Measurements from ENCODE around the gene IRS1.
"Not testable (repeated sequence)": the region's sequence is repeated elsewhere in the genome, so short reads cannot be mapped to it uniquely, and the experiment has no call there.

IRS1 gene

GRCh38 chr2:226799211-226799975, at the start of gene IRS1:
IRS1 (minus strand) TSS chr2:226799820; CDS start chr2:226798738, 1,082 bp downstream.
- peak; percentile 15 for DNase-seq (ENCODE audit: low read depth)

- no peak for DNase-seq (ENCODE audit: low read depth)
Observed at GRCh38 chr2:226849349-226849748, 49.7 kb upstream of the IRS1 start.

GRCh38 chr2:226847511-226847910, 47.9 kb upstream of the IRS1 start:
- no peak for DNase-seq (ENCODE audit: low read depth)

- DNase-seq (ENCODE audit: low read depth), result no peak
Observed at GRCh38 chr2:226847090-226847489, 47.5 kb upstream of the IRS1 start.

GRCh38 chr2:226845386-226846116, 45.9 kb upstream of the IRS1 start:
- no peak for DNase-seq (ENCODE audit: low read depth)

GRCh38 chr2:226843001-226843400, 43.4 kb upstream of the IRS1 start:
- not testable (repeated sequence) for DNase-seq (ENCODE audit: low read depth)

GRCh38 chr2:226839951-226840350, 40.3 kb upstream of the IRS1 start:
- DNase-seq (ENCODE audit: low read depth), result no peak

- DNase-seq (ENCODE audit: low read depth), result no peak
Observed at GRCh38 chr2:226839161-226839560, 39.5 kb upstream of the IRS1 start.

GRCh38 chr2:226838722-226839121, 39.1 kb upstream of the IRS1 start:
- no peak for DNase-seq (ENCODE audit: low read depth)

GRCh38 chr2:226837787-226838603, 38.4 kb upstream of the IRS1 start:
- DNase-seq (ENCODE audit: low read depth), result no peak

GRCh38 chr2:226837334-226837733, 37.7 kb upstream of the IRS1 start:
- no peak for DNase-seq (ENCODE audit: low read depth)

GRCh38 chr2:226836548-226836885, 36.9 kb upstream of the IRS1 start:
- DNase-seq (ENCODE audit: low read depth), result no peak

GRCh38 chr2:226835796-226836547, 36.4 kb upstream of the IRS1 start, which contains the start of gene RHBDD1:
RHBDD1 (plus strand) TSS chr2:226836054; CDS start chr2:226864694, 28,640 bp downstream.
- DNase-seq (ENCODE audit: low read depth), result peak; percentile 81

GRCh38 chr2:226835420-226835795, 35.8 kb upstream of the IRS1 start:
- peak; percentile 12 for DNase-seq (ENCODE audit: low read depth)

- DNase-seq (ENCODE audit: low read depth), result not testable (repeated sequence)
Observed at GRCh38 chr2:226834880-226835279, 35.3 kb upstream of the IRS1 start.

- no peak for DNase-seq (ENCODE audit: low read depth)
Observed at GRCh38 chr2:226832061-226832460, 32.4 kb upstream of the IRS1 start.

- no peak for DNase-seq (ENCODE audit: low read depth)
Observed at GRCh38 chr2:226831266-226831665, 31.6 kb upstream of the IRS1 start.

GRCh38 chr2:226829721-226830631, 30.4 kb upstream of the IRS1 start:
- DNase-seq (ENCODE audit: low read depth), result no peak

GRCh38 chr2:226828191-226828590, 28.6 kb upstream of the IRS1 start:
- no peak for DNase-seq (ENCODE audit: low read depth)

GRCh38 chr2:226825056-226825455, 25.4 kb upstream of the IRS1 start:
- DNase-seq (ENCODE audit: low read depth), result no peak

GRCh38 chr2:226818930-226819329, 19.3 kb upstream of the IRS1 start:
- no peak for DNase-seq (ENCODE audit: low read depth)
